Lung (tissue), 12 donors: Measurements from ENCODE around the gene GRIA2. TPM values are rescaled to one million over a fixed set of nuclear protein-coding genes. Genes with fewer than 3 reads are reported as not detected.

ENCODE experiments used
- ATAC-seq: fragments of 200-7000 bp; cut with Tn5 transposase; one replicate; pipeline ENCODE4 v1.9.1; 2020; ENCODE audit warnings: moderate number of reproducible peaks; ENCODE audit not compliant: insufficient read depth, low FRiP score
- DNase-seq, 3 donors: peaks; one replicate each; pipeline ENCODE4 v3.0.0-alpha.2; 2013 to 2017
- H3K27ac ChIP-seq, 2 donors: one replicate each; pipeline ENCODE4 v1.5.1; 2013; ENCODE audit warnings: mild to moderate bottlenecking in 2 of 2, moderate library complexity in 2 of 2, control low read depth in 1 of 2, inconsistent platforms in 1 of 2, low read depth in 1 of 2, low read length in 1 of 2
- H3K27me3 ChIP-seq, 3 donors: one replicate each; pipeline ENCODE4 v1.5.1; 2013; ENCODE audit warnings: low read length in 2 of 3; ENCODE audit not compliant: control insufficient read depth in 3 of 3, insufficient read depth in 3 of 3
- H3K36me3 ChIP-seq, 4 donors: one replicate each; pipeline ENCODE4 v1.5.1; 2013; ENCODE audit warnings: low read length in 4 of 4, mild to moderate bottlenecking in 1 of 4, moderate library complexity in 1 of 4; ENCODE audit not compliant: control insufficient read depth in 4 of 4, insufficient read depth in 4 of 4
- H3K4me1 ChIP-seq, 5 donors: one replicate each; pipeline ENCODE4 v1.5.1; 2013; ENCODE audit warnings: low read length in 5 of 5, mild to moderate bottlenecking in 2 of 5, moderate library complexity in 1 of 5; ENCODE audit not compliant: control insufficient read depth in 5 of 5, insufficient read depth in 5 of 5
- H3K4me3 ChIP-seq: one replicate; pipeline ENCODE4 v1.5.1; 2013; ENCODE audit warnings: mild to moderate bottlenecking, control low read depth, moderate library complexity
- H3K9ac ChIP-seq, 2 donors: one replicate each; pipeline ENCODE4 v1.5.1; 2013; ENCODE audit warnings: low read length in 2 of 2, control low read depth in 1 of 2; ENCODE audit not compliant: insufficient read depth in 1 of 2
- H3K9me3 ChIP-seq, 4 donors: one replicate each; pipeline ENCODE4 v1.5.1; 2013; ENCODE audit warnings: low read length in 3 of 4, mild to moderate bottlenecking in 1 of 4, moderate library complexity in 1 of 4; ENCODE audit not compliant: control insufficient read depth in 4 of 4, insufficient read depth in 3 of 4
- CTCF ChIP-seq: IDR thresholded peaks from 2 replicates; pipeline ENCODE4 v1.5.1; 2012; ENCODE audit warnings: mild to moderate bottlenecking; ENCODE audit errors: control extremely low read depth, extremely low read depth
- WGBS, 2 donors: extraction: QIAGEN DNeasy Blood & Tissue Kit; methylation state at CpG; one replicate each; pipeline ENCODE4 v1.1.7; 2013; 5-methylcytosine and 5-hydroxymethylcytosine counted together
- polyA plus RNA-seq, 2 donors: library from polyadenylated mRNA; stranded (reverse); fragments of 200-250 nt; gene quantifications; one replicate each; pipeline ENCODE4 v1.2.1, GENCODE V29; 2013
- total RNA-seq, 2 donors: library from RNA; depleted of rRNA in 1 of 2; stranded (reverse); fragments of >200 nt in 1 of 2; gene quantifications; one replicate each; pipeline ENCODE4 v1.2.1, GENCODE V29; 2014 to 2021
- donor health status: control.
- donor health status: control.
- donor health status: Bipolar disorder and iron deficiency.
- donor health status: healthy.
- donor health status: DM: yes; HTN: yes; CAD: no.

The GRIA2 gene
- total and polyA plus RNA-seq, 4 donors, result 0.02 to 5.6 (median 0.03) TPM; not detected in 1

- peaks cover 12 to 34% (median 26%) of the 10 kb centered on the region in 3 donors for H3K27me3 ChIP-seq
- DNase-seq (no peak), ATAC-seq (no peak)
- no peak overlapping the region for H3K27ac ChIP-seq
- WGBS, 2 donors, result 67 to 68% methylated on average over 2 of the region's 2 CpGs
- no peak for TF ChIP-seq CTCF
- H3K36me3 ChIP-seq, result no peaks in the 10 kb centered on the region
- peaks cover 0 to 15% (median 0%) of the 10 kb centered on the region in 4 donors for H3K9me3 ChIP-seq
- H3K4me1 ChIP-seq, result peaks cover 0 to 18% (median 6%) of the 10 kb centered on the region in 5 donors
- no peak overlapping the region for H3K4me3 ChIP-seq
- no peak overlapping the region for H3K9ac ChIP-seq
These were observed 4.6 kb downstream of the GRIA2 start for GRCh38 chr4:157225096-157225495.

GRCh38 chr4:157226035-157226434 lies 5.5 kb downstream of the GRIA2 start:
- WGBS, 2 donors, result 89 to 93% methylated on average over 2 of the region's 2 CpGs
- Histone ChIP-seq H3K36me3 (no peaks in the 10 kb centered on the region), H3K4me1 (peaks cover 0 to 14% (median 6%) of the 10 kb centered on the region in 5 donors), H3K27ac (no peak overlapping the region), H3K27me3 (peaks cover 12 to 28% (median 21%) of the 10 kb centered on the region in 3 donors), H3K9ac (no peak overlapping the region), H3K4me3 (no peak overlapping the region), H3K9me3 (peaks cover 0 to 11% (median 0%) of the 10 kb centered on the region in 4 donors)
- TF ChIP-seq CTCF, result no peak
- ATAC-seq (no peak), DNase-seq (no peak)

GRCh38 chr4:157226601-157227000 lies 6.1 kb downstream of the GRIA2 start:
- peaks cover 0 to 12% (median 3%) of the 10 kb centered on the region in 5 donors for H3K4me1 ChIP-seq
- WGBS, 2 donors, result 92 to 93% methylated on average over 3 of the region's 3 CpGs

More at GRCh38 chr4:157226601-157227000, 6.1 kb downstream of the GRIA2 start:
- Histone ChIP-seq H3K4me3 (no peak overlapping the region), H3K36me3 (no peaks in the 10 kb centered on the region), H3K9ac (no peak overlapping the region), H3K27ac (no peak overlapping the region), H3K27me3 (peaks cover 12 to 22% (median 15%) of the 10 kb centered on the region in 3 donors), H3K9me3 (peaks cover 0 to 8% (median 0%) of the 10 kb centered on the region in 4 donors)
- DNase-seq, result no peak
- TF ChIP-seq CTCF, result no peak
- ATAC-seq, result no peak
